Endometrial microvascular endothelial cells (primary cell): Measurements from ENCODE around the gene OTULIN. TPM values are rescaled to one million over a fixed set of nuclear protein-coding genes. Genes with fewer than 3 reads are reported as not detected.

Source experiments
- in situ Hi-C: cut with HindIII; loops from 2 replicates; pipeline ENCODE4 v1.10.0; 2017; ENCODE audit warnings: low sequenced_read_pairs, low pct_unique_long_range_greater_than_20kb; ENCODE audit errors: inconsistent ontology term
- total RNA-seq: library from RNA; depleted of rRNA; stranded (reverse); fragments of >200 nt; gene quantifications from one replicate; pipeline ENCODE4 v1.2.3, GENCODE V29; 2015; ENCODE audit errors: inconsistent ontology term

Gene OTULIN
- total RNA-seq, 1 donor from 2014 or later = 12.3 TPM

DNA sequence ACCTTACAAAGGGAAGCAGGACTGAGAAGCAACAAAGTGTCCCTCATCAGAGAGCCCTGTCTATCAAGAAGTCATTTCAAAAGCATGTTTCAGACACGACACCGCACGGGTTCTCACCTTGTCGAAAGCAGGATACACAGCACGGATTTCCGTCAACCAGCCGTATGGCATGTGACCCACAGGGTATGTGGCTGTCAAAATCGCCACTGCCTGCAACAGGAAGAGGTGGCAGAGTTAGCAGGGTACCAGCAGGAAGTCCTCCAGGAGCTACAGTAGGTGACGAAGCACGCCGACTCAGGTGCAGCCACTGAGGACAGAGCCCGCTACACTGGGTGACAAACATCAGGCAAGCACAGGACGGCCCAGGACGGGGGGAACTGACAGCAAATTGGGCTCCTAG, 81.2 kb downstream of the OTULIN start:
- in situ Hi-C loops = loop anchor here (25.0 kb wide), 1 partner anchor 267 kb away; no protein-coding TSS in a partner anchor

DNA sequence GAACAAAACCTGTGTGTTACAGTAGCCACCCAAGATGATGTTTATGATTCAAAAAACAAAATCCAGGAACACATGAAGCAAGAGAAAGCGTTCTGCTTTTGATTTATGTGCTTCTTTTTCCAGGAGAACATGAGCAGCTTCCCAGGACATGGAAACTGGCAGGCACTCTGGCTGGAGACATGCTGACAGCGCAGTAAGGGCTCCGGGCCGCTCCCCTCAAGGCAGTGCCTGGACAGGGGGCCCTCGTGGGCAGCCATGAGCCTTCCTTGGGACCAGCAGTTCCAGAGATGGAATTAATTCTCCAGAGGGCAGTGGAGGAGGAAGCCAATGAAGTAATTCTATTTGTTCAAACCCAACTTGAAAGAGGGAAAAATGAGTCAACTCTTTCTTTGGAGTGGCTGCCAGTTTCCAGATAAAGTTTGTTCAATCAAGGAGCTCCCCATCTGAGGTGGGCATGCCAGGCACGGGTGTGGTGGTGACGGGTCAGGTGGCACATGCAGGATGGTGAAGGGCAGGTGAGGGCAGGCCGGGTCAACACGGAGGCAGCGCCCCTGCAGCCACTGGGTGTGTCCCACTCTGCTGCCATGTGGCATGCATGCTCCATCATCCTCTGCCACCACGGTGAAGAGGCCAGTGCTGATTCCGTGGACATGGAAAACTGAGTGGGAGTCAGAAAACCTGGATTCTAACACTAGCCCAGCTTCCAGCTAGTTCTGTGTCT, 83.8 kb downstream of the OTULIN start:
- in situ Hi-C loops = loop anchor here (25.0 kb wide), 1 partner anchor 264 kb away; no protein-coding TSS in a partner anchor

Other genes with a start within 250 kb of the OTULIN start
- gene OTULINL, start 82.9 kb upstream of the OTULIN start, total RNA-seq = not detected
- 24.0 TPM for gene ANKH, start 207.1 kb downstream of the OTULIN start, total RNA-seq